HG02678 (cell line): Measurements from ENCODE around the gene MFAP2.

Experiments
- ATAC-seq: cut with Tn5 transposase; IDR thresholded peaks from one replicate; pipeline ENCODE4 v1.9.1; 2021; ENCODE audit warnings: mild to moderate bottlenecking, moderate library complexity; ENCODE audit not compliant: unreplicated experiment

Gene MFAP2

DNA sequence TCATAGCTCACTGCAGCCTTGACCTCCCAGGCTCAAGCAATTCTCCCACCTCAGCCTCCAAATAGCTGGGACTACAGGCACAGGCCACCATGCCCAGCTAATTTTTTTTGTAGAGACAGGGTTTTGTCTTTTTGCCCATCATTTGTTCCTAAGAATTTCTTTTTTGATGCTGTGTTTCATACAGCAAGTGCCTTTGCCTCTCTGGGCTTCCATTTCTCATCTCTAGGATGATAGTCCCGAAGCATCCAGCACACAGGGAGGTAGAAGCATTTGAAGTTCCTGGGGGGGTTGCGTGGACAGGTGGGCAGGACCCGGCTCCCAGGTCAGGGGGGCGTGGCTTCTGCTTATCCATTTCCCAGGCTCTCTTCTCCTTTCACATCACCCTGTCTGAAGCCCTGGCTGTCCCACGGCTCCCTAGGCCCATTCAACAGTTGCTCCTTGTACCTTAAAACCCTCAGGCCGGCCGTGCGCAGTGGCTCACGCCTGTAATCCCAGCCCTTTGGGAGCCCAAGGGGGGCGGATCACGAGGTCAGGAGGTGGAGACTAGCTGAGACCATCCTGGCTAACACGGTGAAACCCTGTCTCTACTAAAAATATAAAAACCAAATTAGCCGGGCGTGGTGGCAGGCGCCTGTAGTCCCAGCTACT is 27.9 kb upstream of the MFAP2 start:
- ATAC-seq = no peak

GRCh38 chr1:17007121-17007520 is 26.7 kb upstream of the MFAP2 start:
- no peak for ATAC-seq

DNA sequence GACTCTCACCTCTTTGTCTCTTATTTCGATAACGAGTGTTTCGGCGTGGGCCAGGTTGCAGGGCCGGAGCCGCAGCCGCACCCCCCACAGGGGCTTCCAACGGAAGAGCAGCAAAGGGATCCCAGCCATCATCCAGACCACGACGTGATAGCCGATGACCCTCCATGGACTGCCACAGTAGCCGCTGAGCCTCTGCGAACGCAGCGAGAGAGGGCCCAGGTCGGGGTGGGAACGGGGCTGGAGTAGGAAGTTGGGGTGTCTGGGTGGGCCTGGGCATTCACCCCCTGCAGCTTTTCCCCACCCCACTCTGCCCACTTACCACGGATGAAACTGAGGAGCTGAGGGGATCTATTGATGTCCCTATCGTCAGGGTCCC is 24.9 kb upstream of the MFAP2 start:
- ATAC-seq = no peak

DNA sequence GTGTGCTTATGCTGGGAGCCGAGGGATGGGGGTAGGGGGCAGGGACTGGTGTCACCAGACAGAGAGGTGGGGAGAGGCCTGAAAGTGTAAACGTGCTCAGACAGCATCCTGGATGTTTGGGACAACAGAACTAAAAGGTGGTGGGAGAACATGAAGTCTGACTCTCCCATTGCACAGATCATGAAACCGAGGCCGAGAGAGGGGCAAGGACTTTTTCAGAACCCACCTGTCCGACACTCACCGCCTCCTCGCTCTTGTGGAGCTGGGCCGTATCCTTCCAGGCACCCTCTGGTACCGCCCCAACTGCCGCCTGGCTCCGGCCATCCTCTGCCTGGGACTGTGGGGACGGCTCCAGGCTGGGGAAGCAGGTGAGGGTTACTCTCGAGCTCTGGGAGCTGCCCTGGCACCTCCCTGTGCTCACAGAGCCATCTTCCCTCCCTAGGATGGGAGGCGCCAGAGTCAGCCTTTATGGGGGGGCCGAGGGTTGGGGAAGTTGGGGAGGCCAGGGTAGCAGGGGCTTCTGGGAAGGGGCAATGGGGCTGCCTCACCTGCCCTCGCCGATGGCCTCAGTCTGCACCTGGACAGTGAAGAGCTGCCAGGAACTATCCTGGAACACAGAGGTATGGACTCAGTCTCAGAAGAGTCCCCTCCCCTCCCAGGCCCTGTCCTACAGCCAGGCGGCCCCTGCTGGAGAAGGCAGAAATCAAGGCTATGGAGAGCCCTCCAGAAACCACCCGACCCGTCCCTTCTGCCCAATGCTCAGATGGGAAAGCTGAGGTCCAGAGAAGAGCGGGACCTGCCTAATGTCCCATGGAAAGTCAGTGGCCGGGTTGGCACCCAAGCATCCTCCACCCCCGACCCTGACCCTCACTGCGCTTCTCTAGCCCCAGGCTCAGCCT is 24.3 kb upstream of the MFAP2 start:
- no peak for ATAC-seq

- no peak for ATAC-seq
Observed at GRCh38 chr1:17002524-17002902, 22.1 kb upstream of the MFAP2 start.

GRCh38 chr1:17001760-17002523 is 21.5 kb upstream of the MFAP2 start:
- ATAC-seq = no peak

DNA sequence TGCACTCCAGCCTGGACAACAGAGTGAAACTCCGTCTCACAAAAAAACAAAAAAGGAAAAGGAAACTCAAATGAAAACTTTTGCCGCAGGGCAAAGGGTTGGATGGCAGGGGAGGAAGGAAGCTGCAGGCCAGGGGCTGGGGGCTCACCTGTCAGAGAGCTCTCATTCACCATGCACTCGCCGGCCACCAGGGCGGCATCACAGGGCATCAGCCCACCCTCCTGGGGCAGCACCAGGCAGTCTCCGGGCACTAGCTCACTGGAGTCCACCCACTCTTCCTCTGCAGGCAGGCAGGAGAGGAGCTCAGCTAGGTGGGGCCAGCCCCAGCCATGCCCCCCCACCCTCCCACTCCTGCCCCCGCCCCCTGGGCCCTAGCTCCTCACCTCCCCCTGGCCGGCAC is 19.4 kb upstream of the MFAP2 start:
- no peak for ATAC-seq

- no peak for ATAC-seq
Observed at GRCh38 chr1:16998589-16998988, 18.2 kb upstream of the MFAP2 start.

DNA sequence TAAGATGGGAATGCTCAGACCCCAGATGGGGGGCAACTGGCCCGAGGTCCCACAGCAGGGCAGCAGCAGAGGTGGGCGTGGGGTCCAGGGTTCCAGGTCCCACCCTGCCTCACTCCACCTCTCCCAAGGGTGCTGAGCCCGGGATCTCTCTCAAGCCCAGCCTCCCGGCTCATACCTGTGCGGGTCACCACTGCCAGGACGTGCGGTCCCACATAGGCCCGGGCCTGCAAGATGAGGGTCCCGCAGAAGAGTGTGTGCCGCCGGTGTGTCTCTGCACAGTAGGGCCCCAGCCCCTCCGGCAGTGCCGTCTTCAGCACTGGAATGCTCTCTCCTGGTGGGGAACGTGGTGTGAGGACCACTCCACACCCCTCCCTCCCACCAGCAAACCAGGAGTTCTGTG is 16.4 kb upstream of the MFAP2 start:
- ATAC-seq = no peak

DNA sequence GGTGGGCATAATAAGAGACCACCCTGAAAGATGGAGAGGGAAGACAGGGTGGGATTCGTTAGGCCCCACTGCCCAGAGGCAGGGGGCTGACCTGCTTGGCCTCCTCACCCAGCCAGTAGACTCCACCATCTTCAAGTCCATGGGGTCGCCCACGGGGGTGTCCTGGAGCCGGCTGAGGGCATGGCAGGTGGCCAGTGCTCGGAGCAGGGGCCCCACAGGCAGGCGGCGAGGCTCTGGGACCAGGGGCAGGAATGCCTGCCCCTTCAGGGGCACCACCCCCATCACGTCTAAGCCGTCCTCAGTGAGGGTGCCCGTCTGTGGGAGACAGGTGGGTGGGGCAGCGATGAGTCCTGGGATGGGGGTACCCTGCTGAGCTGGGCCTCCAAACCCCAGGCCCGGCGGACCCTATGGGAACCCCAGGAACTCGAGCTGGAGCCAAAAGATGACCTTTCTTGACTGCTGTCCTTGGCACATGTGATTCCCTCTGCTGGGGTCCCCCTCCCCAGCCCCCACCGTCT is 13.2 kb upstream of the MFAP2 start:
- ATAC-seq = no peak

DNA sequence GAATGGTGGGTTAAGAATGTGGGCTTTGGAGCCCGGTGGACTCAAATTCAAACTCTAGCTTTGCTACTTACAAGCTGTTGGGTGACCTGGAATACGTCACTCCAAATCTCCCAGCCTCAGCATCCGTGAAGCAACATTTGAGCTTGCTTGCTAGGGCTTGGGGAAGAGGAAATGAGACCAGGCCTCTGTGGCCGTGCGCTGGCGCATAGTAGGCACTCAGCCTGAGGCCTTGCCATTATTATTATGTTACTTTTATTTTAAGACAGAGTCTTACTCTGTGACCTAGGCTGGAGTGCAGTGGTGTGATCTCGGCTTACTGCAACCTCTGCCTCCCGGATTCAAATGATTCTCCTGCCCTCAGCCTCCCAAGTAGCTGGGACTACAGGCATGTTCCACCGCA is 12.3 kb upstream of the MFAP2 start:
- ATAC-seq = no peak

DNA sequence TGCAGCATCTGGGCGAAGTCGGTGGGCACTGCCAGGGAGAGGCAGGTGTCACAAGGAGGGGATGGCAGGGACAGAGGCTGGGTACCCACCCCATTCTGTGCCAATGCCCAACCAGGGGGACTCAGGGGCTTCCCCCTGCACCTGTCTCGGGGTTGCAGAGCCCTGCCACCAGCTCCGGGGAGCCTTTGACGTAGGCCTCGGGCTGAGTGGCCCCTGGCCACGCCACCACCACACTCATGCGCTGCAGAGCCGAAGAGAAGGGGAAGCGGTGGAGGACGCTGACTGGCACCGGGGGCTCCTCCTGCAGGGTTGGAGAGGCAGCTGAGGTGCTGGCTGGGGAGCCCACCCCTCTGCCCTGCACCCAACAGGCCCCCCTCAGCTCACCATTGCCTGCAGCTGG is 11.7 kb upstream of the MFAP2 start:
- ATAC-seq = no peak

GRCh38 chr1:16991571-16991970 is 11.2 kb upstream of the MFAP2 start:
- no peak for ATAC-seq

- ATAC-seq = no peak
Observed at GRCh38 chr1:16989676-16990391, 9.4 kb upstream of the MFAP2 start.

DNA sequence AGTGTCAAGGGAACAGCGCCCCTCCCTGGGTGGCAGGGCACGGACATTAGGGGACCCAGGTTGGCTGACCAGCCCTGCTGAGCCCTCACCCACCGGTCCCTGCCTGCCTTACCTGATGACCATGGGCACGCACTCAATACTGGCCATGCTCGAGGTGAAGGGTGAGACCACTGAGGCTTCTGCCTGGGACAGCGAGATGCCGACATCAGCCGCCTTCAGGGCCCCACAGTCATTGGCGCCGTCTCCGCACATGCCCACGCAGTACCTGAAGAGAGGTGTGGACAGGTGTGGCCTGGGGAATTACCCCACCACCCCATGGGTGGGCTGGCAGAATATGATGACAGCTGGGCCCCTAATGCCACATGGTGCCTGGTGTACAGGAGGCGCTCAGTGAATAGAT is 7.8 kb upstream of the MFAP2 start:
- no peak for ATAC-seq

GRCh38 chr1:16986962-16987361 is 6.5 kb upstream of the MFAP2 start:
- ATAC-seq = no peak

GRCh38 chr1:16986560-16986959 is 6.1 kb upstream of the MFAP2 start:
- no peak for ATAC-seq

DNA sequence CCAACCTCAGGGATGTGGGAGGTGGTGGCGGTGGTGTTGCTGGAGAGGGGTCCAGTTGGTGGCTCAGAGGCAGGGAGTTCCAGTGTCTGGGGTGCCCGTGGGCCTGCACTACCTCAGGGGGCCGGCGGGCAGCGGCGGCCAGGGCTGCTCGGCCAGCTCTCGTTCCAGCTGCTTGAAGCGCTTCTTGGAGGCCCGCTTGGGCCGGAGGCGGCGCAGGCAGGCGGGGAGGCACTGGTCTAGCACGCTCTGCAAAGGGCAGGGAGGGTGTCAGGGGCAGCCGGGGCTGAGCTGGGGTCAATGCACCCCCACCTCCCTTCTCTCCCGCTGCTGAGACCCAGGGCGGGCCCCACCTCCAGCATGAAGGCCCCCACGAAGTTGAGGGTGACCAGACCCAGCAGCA is 5.7 kb upstream of the MFAP2 start:
- no peak for ATAC-seq

DNA sequence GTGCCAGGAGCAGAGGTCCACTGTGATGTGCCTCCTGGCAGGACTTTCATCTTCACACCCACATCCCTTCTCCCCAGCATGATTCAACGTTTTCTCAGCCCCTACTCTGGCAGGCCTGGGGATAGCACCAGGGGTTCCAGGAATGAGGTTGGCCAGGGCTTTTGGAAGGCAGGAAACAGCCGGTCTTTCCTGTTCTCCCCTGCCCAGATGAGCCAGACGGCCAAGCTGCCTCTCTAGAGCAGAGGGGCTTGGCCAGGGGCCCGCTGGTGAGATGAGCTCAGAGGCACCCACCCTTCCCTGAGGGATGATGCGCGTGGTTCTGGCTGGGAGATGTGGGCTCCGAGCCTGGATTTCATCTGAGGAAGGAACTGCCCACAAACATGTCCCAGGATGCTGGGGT is 4.3 kb upstream of the MFAP2 start:
- no peak for ATAC-seq

GRCh38 chr1:16983649-16984048 is 3.2 kb upstream of the MFAP2 start:
- ATAC-seq = no peak

GRCh38 chr1:16982902-16983301 is 2.5 kb upstream of the MFAP2 start:
- no peak for ATAC-seq
